C4-2B (cell line): ENCODE results near the gene MKRN1.
A peak's percentile ranks its signal among the peaks of the same experiment; 100 is the strongest.

Source experiments
- H3K27ac ChIP-seq: fragments of 450-650 bp; 2 replicates; pipeline ENCODE4 v1.5.1; 2017
- ZFX ChIP-seq: fragments of 450-650 bp; IDR thresholded peaks from 2 replicates; pipeline ENCODE4 v1.6.1; 2017
- TF ChIP-seq, protein P1 (sequence below): fragments of 450-650 bp; conservative IDR thresholded peaks from 2 replicates; pipeline ENCODE4 v1.5.1; 2017; ENCODE audit warnings: mild to moderate bottlenecking

Gene MKRN1

GRCh38 chr7:140447841-140448240, 31.5 kb downstream of the MKRN1 start:
- no peak overlapping the region for H3K27ac ChIP-seq
- TF ChIP-seq, protein P1, sequence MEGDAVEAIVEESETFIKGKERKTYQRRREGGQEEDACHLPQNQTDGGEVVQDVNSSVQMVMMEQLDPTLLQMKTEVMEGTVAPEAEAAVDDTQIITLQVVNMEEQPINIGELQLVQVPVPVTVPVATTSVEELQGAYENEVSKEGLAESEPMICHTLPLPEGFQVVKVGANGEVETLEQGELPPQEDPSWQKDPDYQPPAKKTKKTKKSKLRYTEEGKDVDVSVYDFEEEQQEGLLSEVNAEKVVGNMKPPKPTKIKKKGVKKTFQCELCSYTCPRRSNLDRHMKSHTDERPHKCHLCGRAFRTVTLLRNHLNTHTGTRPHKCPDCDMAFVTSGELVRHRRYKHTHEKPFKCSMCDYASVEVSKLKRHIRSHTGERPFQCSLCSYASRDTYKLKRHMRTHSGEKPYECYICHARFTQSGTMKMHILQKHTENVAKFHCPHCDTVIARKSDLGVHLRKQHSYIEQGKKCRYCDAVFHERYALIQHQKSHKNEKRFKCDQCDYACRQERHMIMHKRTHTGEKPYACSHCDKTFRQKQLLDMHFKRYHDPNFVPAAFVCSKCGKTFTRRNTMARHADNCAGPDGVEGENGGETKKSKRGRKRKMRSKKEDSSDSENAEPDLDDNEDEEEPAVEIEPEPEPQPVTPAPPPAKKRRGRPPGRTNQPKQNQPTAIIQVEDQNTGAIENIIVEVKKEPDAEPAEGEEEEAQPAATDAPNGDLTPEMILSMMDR, result no peak
- no peak for TF ChIP-seq ZFX

DNA sequence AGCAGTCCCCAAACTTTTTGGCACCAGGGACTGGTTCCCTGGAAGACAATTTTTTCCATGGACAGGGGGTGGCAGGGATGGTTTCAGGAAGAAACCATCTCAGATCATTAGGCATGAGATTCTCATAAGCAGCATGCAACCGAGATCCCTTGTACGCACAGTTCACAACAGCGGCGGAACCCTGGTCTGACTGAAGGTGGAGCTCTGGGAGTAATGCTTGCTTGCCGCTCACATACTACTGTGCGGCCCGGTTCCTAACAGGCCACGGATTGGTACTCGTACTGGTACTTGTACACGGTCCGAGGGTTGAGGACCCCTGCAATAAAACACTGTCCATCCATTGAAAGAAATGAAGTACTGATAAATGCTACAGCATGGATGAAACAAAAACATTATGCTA, 32.8 kb downstream of the MKRN1 start:
- TF ChIP-seq ZFX, result no peak
- TF ChIP-seq, protein P1, result no peak; the same call in 1 of the 2 replicates
- H3K27ac ChIP-seq, result no peak overlapping the region

DNA sequence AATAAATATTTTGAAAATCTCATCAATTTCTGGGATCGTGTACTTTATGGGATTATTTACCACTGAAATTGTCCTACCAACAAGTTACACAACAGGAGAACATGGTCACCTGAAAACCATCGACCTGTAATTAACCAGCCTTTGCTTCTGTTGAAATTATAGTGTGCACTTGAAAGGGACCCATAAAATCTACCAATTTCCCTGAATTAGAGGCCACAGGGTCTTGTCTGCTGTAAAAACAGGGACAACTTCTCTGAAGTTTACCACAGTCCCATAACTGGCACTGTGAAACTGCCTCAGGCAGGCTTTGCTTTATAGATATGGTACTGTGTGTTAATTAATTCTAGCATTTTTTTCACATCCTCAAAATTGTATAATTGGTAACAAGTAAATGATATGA, 37.8 kb downstream of the MKRN1 start:
- H3K27ac ChIP-seq, result no peak overlapping the region

GRCh38 chr7:140440593-140440992, 38.7 kb downstream of the MKRN1 start:
- H3K27ac ChIP-seq, result no peak overlapping the region
- TF ChIP-seq, protein P1, result no peak
- TF ChIP-seq ZFX, result no peak

More for the DNA sequence above, 37.8 kb downstream of the MKRN1 start:
- no peak for TF ChIP-seq ZFX
- TF ChIP-seq, protein P1, result no peak

DNA sequence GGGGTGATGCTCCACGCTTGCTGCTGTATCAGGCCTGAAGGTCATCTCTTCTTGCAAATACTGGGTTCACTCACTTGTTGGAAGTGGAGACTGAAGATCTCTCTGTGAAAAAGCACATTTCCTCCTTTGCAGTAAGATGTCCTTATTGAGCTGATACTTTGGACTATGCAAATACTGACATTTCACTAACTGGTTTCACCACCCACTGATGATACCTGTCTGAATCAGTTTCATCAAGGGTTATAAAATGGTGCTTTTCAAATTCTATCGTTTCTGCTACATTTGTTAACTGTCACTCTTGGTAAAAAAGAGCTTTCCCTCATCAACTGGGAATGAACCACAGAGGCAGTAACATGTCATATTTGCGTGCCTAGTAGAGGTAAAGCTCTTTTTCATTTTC, 39.9 kb downstream of the MKRN1 start:
- no peak overlapping the region for H3K27ac ChIP-seq
- TF ChIP-seq ZFX, result no peak

GRCh38 chr7:140435252-140435895, 43.9 kb downstream of the MKRN1 start:
- no peak for TF ChIP-seq ZFX
- TF ChIP-seq, protein P1, result no peak
- H3K27ac ChIP-seq, result no peak overlapping the region

DNA sequence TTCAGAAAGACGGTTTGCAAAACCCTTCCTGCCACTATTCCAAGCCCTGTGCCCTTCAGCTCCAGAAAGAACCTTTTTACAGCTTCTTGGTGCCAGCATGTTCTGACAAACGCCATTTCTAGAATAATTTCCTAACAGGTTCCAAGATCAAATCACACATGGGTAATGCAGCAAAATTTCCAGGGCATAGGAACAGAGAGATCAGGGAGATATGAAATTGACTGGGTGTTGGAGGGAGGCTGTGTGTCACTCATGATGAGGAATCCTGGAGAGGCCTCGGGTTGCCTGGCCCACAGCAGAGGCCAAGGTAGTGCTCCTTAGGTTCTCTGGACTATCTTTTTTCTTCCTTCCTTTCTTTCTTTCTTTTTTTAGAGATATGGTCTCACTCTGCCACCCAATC, 45.9 kb downstream of the MKRN1 start:
- H3K27ac ChIP-seq, result no peak overlapping the region
- TF ChIP-seq, protein P1, result no peak
- TF ChIP-seq ZFX, result no peak

GRCh38 chr7:140426130-140426529, 53.2 kb downstream of the MKRN1 start:
- H3K27ac ChIP-seq, result peak overlapping the region; percentile 13
- no peak for TF ChIP-seq ZFX
- TF ChIP-seq, protein P1, result no peak
